DMS153 treated with DMSO at 0.1 percent for 48 hours (cell line): ENCODE measurements around the gene CRTAC1.

Experiments
- DNase-seq: peaks from one replicate; lab custom pipeline; 2025; ENCODE audit not compliant: unreplicated experiment; lab: John Stamatoyannopoulos, UW

The CRTAC1 gene

GRCh38 chr10:97875391-97875790, 155.0 kb downstream of the CRTAC1 start:
- DNase-seq: no peak

- DNase-seq: no peak
These were observed 156.1 kb downstream of the CRTAC1 start for GRCh38 chr10:97874332-97874731.

GRCh38 chr10:97873569-97873968, 156.9 kb downstream of the CRTAC1 start:
- no peak for DNase-seq

GRCh38 chr10:97870990-97871389, 159.4 kb downstream of the CRTAC1 start:
- no peak for DNase-seq

GRCh38 chr10:97869091-97870042, 161.1 kb downstream of the CRTAC1 start:
- DNase-seq: peak; percentile 82

- DNase-seq: no peak
These were observed 162.2 kb downstream of the CRTAC1 start for GRCh38 chr10:97868134-97868685.

- DNase-seq: no peak
These were observed 163.1 kb downstream of the CRTAC1 start for GRCh38 chr10:97867220-97867800.

- no peak for DNase-seq
These were observed 163.7 kb downstream of the CRTAC1 start for GRCh38 chr10:97866524-97867219.

- no peak for DNase-seq
These were observed 164.9 kb downstream of the CRTAC1 start for GRCh38 chr10:97865488-97865887.

GRCh38 chr10:97863808-97864207, 166.6 kb downstream of the CRTAC1 start:
- no peak for DNase-seq

GRCh38 chr10:97861924-97862323, 168.5 kb downstream of the CRTAC1 start:
- no peak for DNase-seq

- DNase-seq: no peak
These were observed 169.2 kb downstream of the CRTAC1 start for GRCh38 chr10:97861097-97861750.

GRCh38 chr10:97858001-97858439, 172.4 kb downstream of the CRTAC1 start:
- DNase-seq: no peak

- no peak for DNase-seq
These were observed 175.7 kb downstream of the CRTAC1 start for GRCh38 chr10:97854743-97855142.

- no peak for DNase-seq
These were observed 177.5 kb downstream of the CRTAC1 start for GRCh38 chr10:97852840-97853405.

- no peak for DNase-seq
These were observed 178.1 kb downstream of the CRTAC1 start for GRCh38 chr10:97852277-97852676.

- DNase-seq: no peak
These were observed 178.9 kb downstream of the CRTAC1 start for GRCh38 chr10:97851341-97852001.

GRCh38 chr10:97850446-97850845, 180.0 kb downstream of the CRTAC1 start:
- peak; percentile 26 for DNase-seq

- DNase-seq: peak; percentile 52
These were observed 180.6 kb downstream of the CRTAC1 start, which contains the start of gene GOLGA7B for GRCh38 chr10:97849687-97850402. GOLGA7B (plus strand) TSS chr10:97849843; CDS start chr10:97850304, 461 bp downstream.
